Lower leg skin (tissue), 3 donors: ENCODE measurements around the gene TGFA.

Source experiments
- CTCF ChIP-seq, 3 donors: fragments of 450-650 bp; IDR thresholded peaks; one replicate each; pipeline ENCODE4 v1.5.1; 2016; ENCODE audit warnings: antibody characterized with exemption in 3 of 3, mild to moderate bottlenecking in 3 of 3, moderate library complexity in 2 of 3
- POLR2A ChIP-seq, 2 donors: fragments of 450-650 bp; IDR thresholded peaks; one replicate each; pipeline ENCODE4 v1.6.1; 2016 to 2017; ENCODE audit warnings: antibody characterized with exemption in 2 of 2, mild to moderate bottlenecking in 1 of 2, moderate library complexity in 1 of 2

- TF ChIP-seq CTCF (IDR thresholded peaks at IDR 0.05) (no peak), POLR2A (IDR thresholded peaks at IDR 0.05) (no peak)
Observed at GRCh38 chr2:70528276-70528675, 25.4 kb downstream of the TGFA start.
